Fibroblast of lung (primary cell): Measurements from ENCODE around the gene CHCHD1.

ENCODE experiments used
- CTCF ChIP-seq, 2 donors: IDR thresholded peaks in 1 of 2; conservative IDR thresholded peaks in 1 of 2; 1 replicate in 1 of 2; 2 replicates in 1 of 2; pipeline ENCODE4 v1.5.1; 2011 to 2012; ENCODE audit warnings: low read length in 2 of 2, control low read depth in 1 of 2, inconsistent platforms in 1 of 2, low read depth in 1 of 2, mild to moderate bottlenecking in 1 of 2
- EZH2 ChIP-seq: IDR thresholded peaks from 2 replicates; pipeline ENCODE4 v1.5.1; 2012; ENCODE audit warnings: low read length, control low read depth, mild to moderate bottlenecking; ENCODE audit errors: missing control alignments

GRCh38 chr10:73798087-73798486, 16.2 kb downstream of the CHCHD1 start:
- TF ChIP-seq EZH2 (no peak), CTCF (conservative IDR thresholded peaks at IDR 0.05 in 1 of 2, IDR thresholded peaks at IDR 0.05 in 1 of 2; ENCODE audit: low read depth in 1 of 2, low read length in 2 of 2) (no peak)
